ENCODE data around the gene FAM174C. TPM values are rescaled to one million over a fixed set of nuclear protein-coding genes. Genes with fewer than 3 reads are reported as not detected.
"Not testable (repeated sequence)": the region's sequence is repeated elsewhere in the genome, so short reads cannot be mapped to it uniquely, and the experiment has no call there.

The FAM174C gene
- total RNA-seq, 1 donor from 2014 or later, result 123 TPM

GRCh38 chr19:1296575-1297271 is 21.4 kb downstream of the FAM174C start:
- DNase-seq (ENCODE audit: low read depth), result no peak
- H3K4me3 ChIP-seq (ENCODE audit: low read depth, low read length), result no peak overlapping the region
- no peak for TF ChIP-seq CTCF (conservative IDR thresholded peaks at IDR 0.05; ENCODE audit: low read depth, low read length)

- no peak for DNase-seq (ENCODE audit: low read depth)
- H3K4me3 ChIP-seq (ENCODE audit: low read depth, low read length), result no peak overlapping the region
- TF ChIP-seq CTCF (conservative IDR thresholded peaks at IDR 0.05; ENCODE audit: low read depth, low read length), result no peak
Observed at GRCh38 chr19:1298235-1298634, 22.9 kb downstream of the FAM174C start.

- no peak overlapping the region for H3K4me3 ChIP-seq (ENCODE audit: low read depth, low read length)
- DNase-seq (ENCODE audit: low read depth), result no peak
- no peak for TF ChIP-seq CTCF (conservative IDR thresholded peaks at IDR 0.05; ENCODE audit: low read depth, low read length)
Observed at GRCh38 chr19:1299801-1300200, 24.5 kb downstream of the FAM174C start.

- H3K4me3 ChIP-seq (ENCODE audit: low read depth, low read length), result no peak overlapping the region
- DNase-seq (ENCODE audit: low read depth), result no peak
- TF ChIP-seq CTCF (conservative IDR thresholded peaks at IDR 0.05; ENCODE audit: low read depth, low read length), result no peak
Observed at GRCh38 chr19:1300744-1301490, 25.6 kb downstream of the FAM174C start.

GRCh38 chr19:1302533-1303239 is 27.4 kb downstream of the FAM174C start:
- no peak for DNase-seq (ENCODE audit: low read depth)
- no peak overlapping the region for H3K4me3 ChIP-seq (ENCODE audit: low read depth, low read length)
- TF ChIP-seq CTCF (conservative IDR thresholded peaks at IDR 0.05; ENCODE audit: low read depth, low read length), result no peak

- no peak overlapping the region for H3K4me3 ChIP-seq (ENCODE audit: low read depth, low read length)
- no peak for DNase-seq (ENCODE audit: low read depth)
- TF ChIP-seq CTCF (conservative IDR thresholded peaks at IDR 0.05; ENCODE audit: low read depth, low read length), result no peak
Observed at GRCh38 chr19:1304197-1304924, 29.0 kb downstream of the FAM174C start.

DNA sequence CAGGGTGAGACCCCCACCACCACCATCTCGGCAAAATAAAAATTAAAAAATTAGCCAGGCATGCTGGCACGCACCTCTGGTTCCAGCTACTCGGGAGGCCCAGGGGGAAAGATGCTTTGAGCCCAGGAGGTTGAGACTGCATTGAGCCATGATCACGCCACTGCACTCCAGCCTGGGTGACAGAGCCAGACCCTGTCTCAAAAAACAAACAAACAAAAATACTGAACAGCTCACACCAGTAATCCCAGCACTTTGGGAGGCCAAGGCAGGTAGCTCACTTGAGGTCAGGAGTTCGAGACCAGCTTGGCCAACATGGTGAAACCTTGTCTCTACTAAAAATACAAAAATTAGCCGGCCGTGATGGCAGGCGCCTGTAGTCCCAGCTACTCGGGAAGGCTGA is 30.0 kb downstream of the FAM174C start:
- not testable (repeated sequence) for H3K4me3 ChIP-seq (ENCODE audit: low read depth, low read length); DNase-seq (ENCODE audit: low read depth)

All from epithelial cell of proximal tubule (primary cell).